Measurements from ENCODE around the gene KIAA1328. TPM values are rescaled to one million over a fixed set of nuclear protein-coding genes. Genes with fewer than 3 reads are reported as not detected.

Gene KIAA1328
- total RNA-seq, 1 donor from 2014 or later, result 5.1 TPM

DNA sequence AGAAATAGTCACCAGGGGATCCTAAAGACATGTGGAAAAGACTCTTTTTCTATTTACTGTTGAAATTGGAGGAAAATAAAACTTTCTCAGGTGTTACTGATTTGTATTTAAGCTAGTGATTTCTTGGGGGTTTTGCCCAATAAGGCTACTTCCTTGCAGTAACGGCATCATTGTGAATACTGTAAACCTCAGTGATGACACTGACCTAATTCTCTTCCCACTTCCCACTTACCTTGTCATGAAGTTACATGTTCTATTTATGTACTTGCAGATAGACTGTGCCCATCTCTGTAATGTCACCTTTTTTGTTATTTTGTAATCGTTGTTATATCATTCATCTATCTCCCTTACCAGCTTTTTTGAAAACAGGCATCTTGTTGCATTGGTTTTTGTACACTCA is 134.5 kb downstream of the KIAA1328 start:
- ATAC-seq, result no peak

DNA sequence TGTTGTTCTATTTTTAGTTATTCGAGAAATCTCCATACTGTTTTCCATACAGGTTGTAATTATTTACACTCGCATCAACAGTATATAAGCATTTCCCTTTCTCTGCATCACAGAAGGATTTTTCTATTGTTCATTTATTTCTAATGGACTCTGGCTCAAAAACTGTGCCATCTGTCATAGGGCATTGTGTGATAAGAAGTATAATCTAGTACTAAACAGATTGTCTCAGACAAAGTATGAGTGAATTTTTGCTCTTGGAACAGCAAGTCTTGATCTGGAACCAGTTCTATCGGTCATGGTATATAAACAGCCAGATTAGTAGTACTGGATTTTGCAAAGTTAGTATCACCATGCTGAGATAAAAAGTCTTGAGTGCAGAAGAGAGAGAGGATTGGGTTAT is 145.8 kb downstream of the KIAA1328 start:
- no peak for ATAC-seq

- ATAC-seq, result no peak
Observed at GRCh38 chr18:36977121-36977520, 148.2 kb downstream of the KIAA1328 start.

GRCh38 chr18:36993068-36993467 is 164.1 kb downstream of the KIAA1328 start:
- ATAC-seq, result no peak

- ATAC-seq, result no peak
Observed at GRCh38 chr18:37006742-37007141, 177.8 kb downstream of the KIAA1328 start.

DNA sequence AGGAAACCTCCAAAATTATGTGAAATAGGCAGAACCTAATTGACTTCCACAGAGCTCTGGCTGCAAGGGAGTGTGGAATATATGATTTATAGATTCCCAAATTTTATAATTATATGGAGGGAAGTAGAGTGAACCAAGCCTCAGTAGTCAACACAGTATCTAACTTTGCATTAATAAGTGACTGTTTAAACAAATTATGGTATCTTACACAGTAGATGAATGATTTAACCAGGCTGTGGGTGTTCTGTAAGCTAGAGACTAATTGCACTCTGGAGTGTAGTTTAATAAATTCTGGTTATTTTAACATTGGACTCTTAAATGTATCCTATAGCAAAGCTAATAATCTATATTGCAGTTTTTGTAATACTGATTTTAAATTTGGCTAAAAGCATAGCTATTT is 183.5 kb downstream of the KIAA1328 start:
- ATAC-seq, result no peak

DNA sequence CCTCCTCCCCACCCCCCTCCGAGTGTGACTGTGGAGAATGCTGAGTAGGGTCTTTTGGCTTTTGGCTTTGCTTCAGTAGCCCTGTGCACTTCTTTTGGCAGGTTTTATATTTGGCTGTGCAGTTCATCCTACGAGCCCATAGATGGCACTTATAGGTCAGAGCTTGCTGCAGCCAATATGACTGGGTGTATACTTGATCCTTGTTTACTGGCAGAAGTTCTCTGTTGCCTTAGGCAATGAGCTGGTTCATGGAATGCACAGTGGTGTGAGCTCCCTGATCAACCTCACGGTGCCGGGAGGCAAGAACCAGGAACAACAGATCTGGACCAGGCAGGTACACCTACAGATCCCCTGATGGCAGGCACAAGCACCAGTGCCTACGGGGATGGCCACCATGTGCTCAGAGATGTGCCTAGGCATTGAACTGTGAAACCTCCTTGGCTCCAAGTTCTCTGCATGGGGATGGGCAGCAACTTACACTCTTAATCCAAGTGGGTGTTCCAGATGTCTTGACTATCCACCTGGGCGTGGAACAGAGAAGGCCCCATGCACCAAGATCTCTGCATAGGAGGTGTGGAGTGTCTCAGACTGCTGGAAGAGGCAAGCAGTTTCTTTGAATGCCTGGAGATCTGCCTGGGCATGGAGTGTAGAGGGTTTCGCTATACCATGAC is 190.4 kb downstream of the KIAA1328 start:
- peak; percentile 72 for ATAC-seq

- no peak for ATAC-seq
Observed at GRCh38 chr18:37033419-37033818, 204.5 kb downstream of the KIAA1328 start.

DNA sequence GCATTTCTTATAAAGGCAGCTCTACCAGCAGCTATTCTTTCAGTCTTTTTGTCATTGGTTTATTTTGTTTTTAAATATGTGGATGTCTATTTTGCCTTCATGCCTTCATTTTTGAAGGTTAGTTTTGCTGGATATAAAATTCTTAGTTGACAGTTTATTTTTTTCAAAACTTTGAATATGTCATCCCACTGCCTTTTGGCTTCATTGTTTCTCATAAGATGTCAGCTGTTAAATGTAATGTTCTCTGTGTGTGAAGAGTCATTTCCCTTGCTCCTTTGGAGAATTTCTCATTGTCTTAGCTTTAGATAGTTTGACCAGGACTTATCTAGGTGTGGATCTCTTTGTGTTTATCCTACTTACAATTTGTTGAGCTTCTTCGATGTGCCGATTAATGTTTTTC is 213.5 kb downstream of the KIAA1328 start:
- ATAC-seq, result no peak

- ATAC-seq, result no peak
Observed at GRCh38 chr18:37055137-37055802, 226.3 kb downstream of the KIAA1328 start.

DNA sequence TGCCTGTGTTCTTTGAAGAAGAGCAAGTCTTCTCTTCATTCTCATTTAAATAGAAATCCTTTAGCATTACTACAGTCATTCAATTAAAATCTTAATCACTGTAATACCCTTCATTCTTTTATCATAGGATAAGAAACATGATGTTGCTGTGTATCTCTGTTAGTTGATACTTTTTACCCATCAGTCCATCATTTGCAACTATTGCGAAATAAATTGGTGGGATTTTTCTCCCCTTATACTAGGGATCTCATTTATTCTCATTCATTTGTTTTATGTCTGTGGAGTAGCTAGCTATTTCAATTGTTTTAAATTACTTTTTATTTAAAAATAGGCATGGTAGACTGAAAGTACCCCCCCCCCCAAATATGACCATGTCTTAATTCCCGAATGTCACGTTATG is 235.3 kb downstream of the KIAA1328 start:
- ATAC-seq, result no peak

DNA sequence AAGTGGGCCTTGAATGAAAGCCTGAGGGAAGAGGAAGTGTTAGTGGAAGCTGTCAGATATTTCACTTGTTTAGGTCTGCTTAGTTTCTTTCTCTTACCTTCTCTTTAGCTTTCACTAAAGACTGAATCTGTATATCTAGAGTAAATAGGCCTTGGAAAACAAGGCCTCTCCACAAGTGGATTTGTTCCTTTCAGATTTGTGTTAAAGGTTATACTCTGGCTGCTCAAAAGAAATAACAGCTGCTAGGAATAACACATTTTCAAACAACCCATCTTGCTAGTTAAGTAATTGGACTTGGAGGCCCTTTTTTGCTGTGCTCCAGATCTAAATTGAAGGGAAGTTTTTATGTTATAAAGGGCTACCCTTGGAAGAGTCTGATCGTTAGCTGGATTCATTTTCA is 236.3 kb downstream of the KIAA1328 start:
- no peak for ATAC-seq

GRCh38 chr18:37084912-37085311 is 256.0 kb downstream of the KIAA1328 start:
- no peak for ATAC-seq

DNA sequence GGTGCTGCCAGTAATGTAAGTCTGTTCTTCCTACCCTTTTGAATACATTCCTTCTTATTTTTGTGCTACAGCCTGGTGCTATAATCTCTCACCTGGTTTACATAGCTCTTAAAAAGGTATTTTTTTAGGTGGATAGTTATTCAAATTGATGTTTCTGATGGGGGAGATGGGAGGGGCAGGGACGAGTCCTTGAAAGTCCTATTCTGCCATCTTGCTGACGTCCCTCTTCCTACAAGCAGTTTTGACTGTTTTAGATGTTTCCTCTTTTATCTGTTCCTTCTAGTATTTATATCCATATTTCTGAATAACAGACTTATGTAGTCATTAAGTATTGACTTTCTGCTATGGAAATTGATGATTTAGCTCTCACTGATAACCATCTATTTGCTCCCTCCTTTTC is 256.4 kb downstream of the KIAA1328 start:
- no peak for ATAC-seq

DNA sequence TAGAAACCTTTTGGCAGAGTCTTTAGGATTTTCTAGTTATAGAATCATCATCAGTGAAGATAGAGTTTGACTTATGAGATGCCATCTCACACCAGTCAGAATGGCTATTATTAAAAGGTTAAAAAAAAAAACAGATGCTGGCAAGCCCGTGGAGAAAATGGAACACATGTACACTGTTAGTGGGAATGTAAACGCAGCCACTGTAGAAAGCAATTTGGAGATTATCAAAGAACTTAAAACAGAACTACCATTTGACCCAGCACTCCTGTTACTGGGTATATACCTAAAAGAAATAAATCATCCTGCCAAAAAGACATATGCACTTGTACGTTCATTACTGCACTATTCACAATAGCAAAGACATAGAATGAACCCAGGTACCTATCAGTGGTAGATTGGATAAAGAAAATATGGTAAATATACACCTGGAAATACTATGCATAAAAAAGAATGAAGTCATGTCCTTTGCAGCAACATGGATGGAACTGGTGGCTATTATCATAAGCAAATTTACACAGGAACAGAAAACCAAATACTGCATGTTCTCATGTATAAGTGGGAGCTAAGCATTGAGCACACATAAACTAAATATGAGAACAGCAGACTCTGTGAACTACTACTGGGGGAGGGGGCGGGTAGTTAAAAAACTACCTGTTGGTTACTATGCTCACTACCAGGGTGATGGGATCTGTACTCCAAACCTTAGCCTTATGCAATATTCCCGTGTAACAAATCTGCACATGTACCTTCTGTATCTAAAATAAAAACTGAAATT is 279.0 kb downstream of the KIAA1328 start:
- no peak for ATAC-seq

- no peak for ATAC-seq
Observed at GRCh38 chr18:37122877-37123276, 293.9 kb downstream of the KIAA1328 start.

DNA sequence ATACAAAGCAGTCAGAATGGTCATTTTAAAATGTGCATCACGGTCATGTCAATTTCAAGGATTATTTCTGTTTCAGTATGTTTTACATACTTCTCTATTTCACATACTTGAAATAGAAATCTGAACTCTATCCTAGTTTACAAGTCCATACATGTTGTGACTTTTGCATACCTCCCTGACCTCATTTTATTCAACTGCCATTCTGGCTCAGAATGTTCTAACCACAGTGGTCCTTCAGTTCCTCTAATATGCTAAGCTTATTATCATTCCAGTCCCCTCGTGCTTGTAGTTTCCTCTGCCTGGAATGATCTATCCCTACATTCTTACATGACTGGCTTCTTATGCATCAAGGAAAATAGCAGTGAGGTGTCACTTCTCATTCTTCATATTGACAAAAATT is 295.6 kb downstream of the KIAA1328 start:
- ATAC-seq, result no peak

DNA sequence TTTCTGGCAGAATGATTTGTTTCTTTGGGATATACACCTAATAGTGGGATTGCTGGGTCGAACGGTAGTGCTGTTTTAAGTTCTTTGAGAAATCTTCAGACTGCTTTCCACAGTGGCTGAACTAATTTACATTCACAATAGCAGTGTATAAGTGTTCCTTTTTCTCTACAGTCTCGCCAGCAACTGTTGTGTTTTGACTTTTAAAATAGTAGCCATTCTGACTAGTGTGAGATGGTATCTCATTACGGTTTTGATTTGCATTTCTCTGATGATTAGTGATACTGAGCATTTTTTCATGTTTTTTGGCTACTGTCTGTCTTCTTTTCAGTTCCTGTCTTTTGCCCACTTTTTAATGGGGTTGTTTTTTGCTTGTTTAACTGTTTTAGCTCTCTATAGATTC is 306.2 kb downstream of the KIAA1328 start:
- ATAC-seq, result no peak

GRCh38 chr18:37138456-37138855 is 309.5 kb downstream of the KIAA1328 start:
- ATAC-seq, result no peak

GRCh38 chr18:37139876-37140275 is 310.9 kb downstream of the KIAA1328 start:
- ATAC-seq, result no peak

GRCh38 chr18:37144921-37145320 is 316.0 kb downstream of the KIAA1328 start:
- ATAC-seq, result peak; percentile 29

DNA sequence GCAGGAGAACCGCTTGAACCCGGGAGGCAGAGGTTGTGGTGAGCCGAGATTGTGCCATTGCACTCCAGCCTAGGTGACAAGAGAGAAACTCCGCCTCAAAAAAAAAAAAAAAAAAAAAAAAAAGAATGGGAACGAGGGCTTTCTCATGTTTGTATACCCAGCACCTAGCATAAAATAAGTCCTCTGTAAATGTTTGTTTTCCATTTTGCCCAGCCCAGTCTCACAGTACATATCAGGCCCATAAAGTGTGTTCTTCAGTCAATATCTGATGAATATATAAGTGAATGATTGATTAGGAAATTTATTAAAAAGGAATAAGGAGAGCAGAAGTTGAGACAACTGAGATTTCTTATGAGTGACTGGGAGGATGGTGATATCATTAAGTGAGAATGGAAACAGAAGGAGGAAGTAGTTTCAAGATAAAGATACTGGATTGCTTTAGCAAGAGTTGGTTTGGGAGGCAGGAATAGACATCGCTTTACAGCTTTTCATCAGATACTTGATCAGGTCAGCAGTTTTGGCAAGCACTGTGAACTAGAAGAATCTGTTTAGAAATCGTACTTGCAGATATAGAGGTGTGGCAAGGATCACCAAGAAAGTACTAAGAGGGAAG is 327.5 kb downstream of the KIAA1328 start:
- no peak for ATAC-seq

Data from esophagus mucosa (tissue), 1 donor.